Neural progenitor cell (in vitro differentiated cells): Measurements from ENCODE around the gene CREBBP.

Experiments
- EZH2 ChIP-seq: fragments of 200-600 bp; sonication (generic); IDR thresholded peaks from 2 replicates; pipeline ENCODE4 v1.6.1; 2017; ENCODE audit warnings: antibody characterized with exemption, mild to moderate bottlenecking, moderate library complexity
- TF ChIP-seq, protein P1 (sequence below): fragments of 200-600 bp; sonication (generic); IDR thresholded peaks from 2 replicates; pipeline ENCODE4 v1.5.1; 2017; ENCODE audit warnings: antibody characterized with exemption, mild to moderate bottlenecking

DNA sequence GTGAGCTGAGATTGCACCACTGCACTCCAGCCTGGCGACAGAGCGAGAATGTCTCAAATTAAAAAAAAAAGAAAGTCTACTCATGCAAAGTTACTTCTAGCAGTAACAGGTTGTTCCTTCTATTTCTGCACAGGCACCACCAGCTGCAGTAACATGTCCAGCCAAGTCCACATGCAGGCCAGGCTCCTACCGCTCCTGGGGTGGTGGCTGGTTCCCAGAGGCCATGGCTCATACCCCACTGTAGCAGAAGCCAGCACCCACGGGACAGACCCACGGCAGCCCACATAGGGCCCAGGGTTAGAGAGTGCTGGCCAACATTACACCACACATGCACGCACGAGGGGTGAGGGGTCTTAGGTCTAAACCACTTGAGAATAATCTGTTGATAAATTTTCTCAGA, 136.5 kb downstream of the CREBBP start:
- TF ChIP-seq, protein P1, sequence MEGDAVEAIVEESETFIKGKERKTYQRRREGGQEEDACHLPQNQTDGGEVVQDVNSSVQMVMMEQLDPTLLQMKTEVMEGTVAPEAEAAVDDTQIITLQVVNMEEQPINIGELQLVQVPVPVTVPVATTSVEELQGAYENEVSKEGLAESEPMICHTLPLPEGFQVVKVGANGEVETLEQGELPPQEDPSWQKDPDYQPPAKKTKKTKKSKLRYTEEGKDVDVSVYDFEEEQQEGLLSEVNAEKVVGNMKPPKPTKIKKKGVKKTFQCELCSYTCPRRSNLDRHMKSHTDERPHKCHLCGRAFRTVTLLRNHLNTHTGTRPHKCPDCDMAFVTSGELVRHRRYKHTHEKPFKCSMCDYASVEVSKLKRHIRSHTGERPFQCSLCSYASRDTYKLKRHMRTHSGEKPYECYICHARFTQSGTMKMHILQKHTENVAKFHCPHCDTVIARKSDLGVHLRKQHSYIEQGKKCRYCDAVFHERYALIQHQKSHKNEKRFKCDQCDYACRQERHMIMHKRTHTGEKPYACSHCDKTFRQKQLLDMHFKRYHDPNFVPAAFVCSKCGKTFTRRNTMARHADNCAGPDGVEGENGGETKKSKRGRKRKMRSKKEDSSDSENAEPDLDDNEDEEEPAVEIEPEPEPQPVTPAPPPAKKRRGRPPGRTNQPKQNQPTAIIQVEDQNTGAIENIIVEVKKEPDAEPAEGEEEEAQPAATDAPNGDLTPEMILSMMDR = no peak
- no peak for TF ChIP-seq EZH2
